HCT116 (cell line): ENCODE results near the gene HOXB8. TPM values are rescaled to one million over a fixed set of nuclear protein-coding genes. Genes with fewer than 3 reads are reported as not detected.

ENCODE experiments used
- ATAC-seq: fragments of 200-7000 bp; cut with Tn5 transposase; 2 replicates; pipeline ENCODE4 v1.9.1; 2020; ENCODE audit warnings: mild to moderate bottlenecking, moderate library complexity
- BruUV-seq: library from RNA; stranded (reverse); fragments of 400-500 nt; replicated peaks from 2 replicates; lab custom pipeline; 2021; lab: Mats Ljungman, UMichigan
- CTCF ChIA-PET: fragments of 300-600 bp; sonication (Branson Sonifier 250); formaldehyde crosslinking; loops from one replicate; lab custom pipeline; 2021; ENCODE audit warnings: antibody characterized with exemption; lab: Charles Lee
- POLR2A ChIA-PET: fragments of 300-600, 350-600 bp; sonication (Branson Sonifier 250); formaldehyde crosslinking; loops from one replicate; lab custom pipeline; 2021; ENCODE audit warnings: antibody characterized with exemption; lab: Charles Lee
- RAD21 ChIA-PET, 2 experiments: fragments of 300-600 bp; sonication (Branson Sonifier 250); formaldehyde crosslinking; loops; one replicate each; lab custom pipeline; 2023; ENCODE audit warnings: low total read pairs in 2 of 2; ENCODE audit not compliant: uncharacterized antibody in 2 of 2, unreplicated experiment in 2 of 2, low non-redundant PET in 1 of 2; lab: Charles Lee
- DNase-seq: peaks from one replicate; pipeline ENCODE4 v3.0.0-alpha.2; 2010; ENCODE audit warnings: low read depth, low spot score
- H2AFZ ChIP-seq: fragments of 200-600 bp; shearing (Covaris generic), sonication (generic); 2 replicates; pipeline ENCODE4 v1.6.1; 2017; ENCODE audit warnings: low read depth, mixed run types, mixed read lengths, antibody characterized with exemption, low read length; ENCODE audit not compliant: poor library complexity, severe bottlenecking
- H3K27ac ChIP-seq: 2 replicates; pipeline ENCODE4 v1.5.1; 2012; ENCODE audit warnings: low read depth, low read length
- H3K27me3 ChIP-seq: fragments of 200-600 bp; sonication (generic); 2 replicates; pipeline ENCODE4 v1.6.1; 2016; ENCODE audit warnings: mixed run types, low read length, mixed read lengths; ENCODE audit not compliant: insufficient read depth
- H3K36me3 ChIP-seq, 2 experiments: fragments of 200-500 bp in 1 of 2; fragments of 200-600 bp in 1 of 2; sonication (Bioruptor generic) in 1 of 2; sonication (generic) in 1 of 2; 2 replicates each; pipeline versions ENCODE4 v1.5.1 to v1.6.1; 2014 to 2016; ENCODE audit warnings: low read length in 2 of 2, inconsistent platforms in 1 of 2, mixed read lengths in 1 of 2, mixed run types in 1 of 2; ENCODE audit not compliant: insufficient read depth in 2 of 2, control insufficient read depth in 1 of 2
- H3K4me1 ChIP-seq, 2 experiments: fragments of 200-600 bp in 1 of 2; sonication (generic) in 1 of 2; 2 replicates each; pipeline versions ENCODE4 v1.5.1 to v1.6.1; 2012 to 2017; ENCODE audit warnings: low read length in 2 of 2, inconsistent platforms in 1 of 2, mild to moderate bottlenecking in 1 of 2, mixed read lengths in 1 of 2, mixed run types in 1 of 2, moderate library complexity in 1 of 2; ENCODE audit not compliant: insufficient read depth in 2 of 2, control insufficient read depth in 1 of 2
- H3K4me2 ChIP-seq: fragments of 200-600 bp; sonication (generic); 2 replicates; pipeline ENCODE4 v1.6.1; 2017; ENCODE audit warnings: mixed run types, low read length, mixed read lengths
- H3K4me3 ChIP-seq, 2 experiments: fragments of 200-600 bp in 1 of 2; sonication (generic) in 1 of 2; replicated peaks in 1 of 2; 2 replicates each; pipeline ENCODE4 v1.5.1; 2011 to 2016; ENCODE audit warnings: low read length in 2 of 2, control low read depth in 1 of 2, low read depth in 1 of 2, mild to moderate bottlenecking in 1 of 2, mixed read lengths in 1 of 2, mixed run types in 1 of 2
- H3K79me2 ChIP-seq: fragments of 200-600 bp; sonication (generic); 2 replicates; pipeline ENCODE4 v1.6.1; 2017; ENCODE audit warnings: mild to moderate bottlenecking, mixed run types, low read length, moderate library complexity, mixed read lengths; ENCODE audit not compliant: insufficient read depth
- H3K9ac ChIP-seq: fragments of 200-600 bp; sonication (generic); 2 replicates; pipeline ENCODE4 v1.6.1; 2016; ENCODE audit warnings: low read length, mixed read lengths
- H3K9me2 ChIP-seq: fragments of 200-600 bp; sonication (generic), shearing (Covaris generic); 2 replicates; pipeline ENCODE4 v1.6.1; 2017; ENCODE audit warnings: mixed run types, mild to moderate bottlenecking, moderate library complexity; ENCODE audit not compliant: insufficient read depth
- H3K9me3 ChIP-seq, 2 experiments: fragments of 200-500 bp in 1 of 2; fragments of 200-600 bp in 1 of 2; sonication (Bioruptor generic) in 1 of 2; sonication (generic) in 1 of 2; 2 replicates each; pipeline ENCODE4 v1.6.1; 2014 to 2017; ENCODE audit warnings: low read length in 2 of 2, mixed read lengths in 2 of 2, inconsistent platforms in 1 of 2, low read depth in 1 of 2, mild to moderate bottlenecking in 1 of 2, mixed run types in 1 of 2, moderate library complexity in 1 of 2; ENCODE audit not compliant: control insufficient read depth in 1 of 2, insufficient read depth in 1 of 2
- H4K20me1 ChIP-seq: fragments of 200-600 bp; sonication (generic), shearing (Covaris generic); 2 replicates; pipeline ENCODE4 v1.6.1; 2017; ENCODE audit warnings: mixed run types, mild to moderate bottlenecking, moderate library complexity; ENCODE audit not compliant: insufficient read depth
- CBX3 ChIP-seq: IDR thresholded peaks from 2 replicates; pipeline ENCODE4 v1.6.1; 2012; ENCODE audit warnings: low read depth
- EGR1 ChIP-seq: IDR thresholded peaks from 2 replicates; pipeline ENCODE4 v1.6.1; 2012; ENCODE audit warnings: low read depth
- JUND ChIP-seq: IDR thresholded peaks from 2 replicates; pipeline ENCODE4 v1.6.1; 2012
- RAD21 ChIP-seq: IDR thresholded peaks from 2 replicates; pipeline ENCODE4 v1.6.1; 2012; ENCODE audit warnings: low read depth, mild to moderate bottlenecking
- SIN3A ChIP-seq: IDR thresholded peaks from 2 replicates; pipeline ENCODE4 v1.6.1; 2012; ENCODE audit warnings: low read depth
- ZNF274 ChIP-seq: fragments of 200-500 bp; sonication (Bioruptor generic); IDR thresholded peaks from 2 replicates; pipeline ENCODE4 v1.6.1; 2014; ENCODE audit warnings: mild to moderate bottlenecking, low read depth, low read length, inconsistent platforms
- intact Hi-C: fragments of 100-400 bp; cut with micrococcal nuclease; formaldehyde crosslinking; loops from 2 replicates; pipeline ENCODE4 v1.10.0; 2022
- total RNA-seq: library from RNA; stranded (reverse); gene quantifications from one replicate; pipeline ENCODE4 v1.2.1, GENCODE V29; 2021; ENCODE audit not compliant: unreplicated experiment
- TF ChIP-seq, protein P1 (sequence below), 3 experiments: fragments of 200-600 bp in 1 of 3; sonication (generic) in 1 of 3; IDR thresholded peaks in 2 of 3; conservative IDR thresholded peaks in 1 of 3; 2 replicates each; pipeline ENCODE4 v1.5.1; 2012 to 2017; ENCODE audit warnings: low read depth in 2 of 3, low read length in 2 of 3, antibody characterized with exemption in 1 of 3, borderline replicate concordance in 1 of 3, control low read depth in 1 of 3, mild to moderate bottlenecking in 1 of 3, mixed read lengths in 1 of 3, mixed run types in 1 of 3, moderate library complexity in 1 of 3; ENCODE audit not compliant: insufficient read depth in 1 of 3
- TF ChIP-seq, protein P2 (sequence below): IDR thresholded peaks from 2 replicates; pipeline ENCODE4 v1.6.1; 2011; ENCODE audit warnings: mild to moderate bottlenecking, low read length, moderate library complexity; ENCODE audit not compliant: insufficient replicate concordance; ENCODE audit errors: extremely low read depth
- TF ChIP-seq, protein P3 (sequence below): IDR thresholded peaks from 2 replicates; pipeline ENCODE4 v1.6.1; 2012
- TF ChIP-seq, protein P4 (sequence below): IDR thresholded peaks from 2 replicates; pipeline ENCODE4 v1.6.1; 2012

Gene HOXB8
- total RNA-seq, 1 experiment from 2014 or later: 44.7 TPM

DNA sequence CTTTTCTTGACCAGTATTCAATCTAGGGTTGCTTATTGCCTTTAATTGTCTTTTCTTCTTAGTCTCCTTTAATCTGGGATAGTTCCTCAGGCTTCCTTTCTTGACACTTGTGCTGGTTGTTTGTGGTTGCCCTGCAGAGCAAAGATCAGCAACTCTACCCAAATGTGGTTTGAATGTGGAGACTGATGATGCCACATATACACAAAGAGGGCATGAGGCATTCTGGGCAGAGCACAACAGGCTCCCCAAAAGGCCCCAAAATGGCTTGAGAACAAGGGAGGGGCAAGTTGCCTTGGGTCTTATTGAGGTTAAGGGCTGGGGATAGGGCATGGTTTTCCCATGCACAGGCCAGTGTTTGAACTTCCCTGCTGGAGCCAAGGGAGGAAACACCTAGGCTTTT lies 40.8 kb upstream of the HOXB8 start (continued):
- TF ChIP-seq, protein P1, sequence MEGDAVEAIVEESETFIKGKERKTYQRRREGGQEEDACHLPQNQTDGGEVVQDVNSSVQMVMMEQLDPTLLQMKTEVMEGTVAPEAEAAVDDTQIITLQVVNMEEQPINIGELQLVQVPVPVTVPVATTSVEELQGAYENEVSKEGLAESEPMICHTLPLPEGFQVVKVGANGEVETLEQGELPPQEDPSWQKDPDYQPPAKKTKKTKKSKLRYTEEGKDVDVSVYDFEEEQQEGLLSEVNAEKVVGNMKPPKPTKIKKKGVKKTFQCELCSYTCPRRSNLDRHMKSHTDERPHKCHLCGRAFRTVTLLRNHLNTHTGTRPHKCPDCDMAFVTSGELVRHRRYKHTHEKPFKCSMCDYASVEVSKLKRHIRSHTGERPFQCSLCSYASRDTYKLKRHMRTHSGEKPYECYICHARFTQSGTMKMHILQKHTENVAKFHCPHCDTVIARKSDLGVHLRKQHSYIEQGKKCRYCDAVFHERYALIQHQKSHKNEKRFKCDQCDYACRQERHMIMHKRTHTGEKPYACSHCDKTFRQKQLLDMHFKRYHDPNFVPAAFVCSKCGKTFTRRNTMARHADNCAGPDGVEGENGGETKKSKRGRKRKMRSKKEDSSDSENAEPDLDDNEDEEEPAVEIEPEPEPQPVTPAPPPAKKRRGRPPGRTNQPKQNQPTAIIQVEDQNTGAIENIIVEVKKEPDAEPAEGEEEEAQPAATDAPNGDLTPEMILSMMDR (IDR thresholded peaks at IDR 0.05 in 2 of 3, conservative IDR thresholded peaks at IDR 0.05 in 1 of 3; ENCODE audit: borderline replicate concordance in 1 of 3, insufficient read depth in 1 of 3, low read depth in 2 of 3, low read length in 2 of 3): no peak
- no peak for TF ChIP-seq CBX3
- no peak for TF ChIP-seq RAD21
- TF ChIP-seq, protein P2, sequence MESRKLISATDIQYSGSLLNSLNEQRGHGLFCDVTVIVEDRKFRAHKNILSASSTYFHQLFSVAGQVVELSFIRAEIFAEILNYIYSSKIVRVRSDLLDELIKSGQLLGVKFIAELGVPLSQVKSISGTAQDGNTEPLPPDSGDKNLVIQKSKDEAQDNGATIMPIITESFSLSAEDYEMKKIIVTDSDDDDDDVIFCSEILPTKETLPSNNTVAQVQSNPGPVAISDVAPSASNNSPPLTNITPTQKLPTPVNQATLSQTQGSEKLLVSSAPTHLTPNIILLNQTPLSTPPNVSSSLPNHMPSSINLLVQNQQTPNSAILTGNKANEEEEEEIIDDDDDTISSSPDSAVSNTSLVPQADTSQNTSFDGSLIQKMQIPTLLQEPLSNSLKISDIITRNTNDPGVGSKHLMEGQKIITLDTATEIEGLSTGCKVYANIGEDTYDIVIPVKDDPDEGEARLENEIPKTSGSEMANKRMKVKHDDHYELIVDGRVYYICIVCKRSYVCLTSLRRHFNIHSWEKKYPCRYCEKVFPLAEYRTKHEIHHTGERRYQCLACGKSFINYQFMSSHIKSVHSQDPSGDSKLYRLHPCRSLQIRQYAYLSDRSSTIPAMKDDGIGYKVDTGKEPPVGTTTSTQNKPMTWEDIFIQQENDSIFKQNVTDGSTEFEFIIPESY: no peak
- TF ChIP-seq EGR1: no peak
- no peak for TF ChIP-seq ZNF274
- TF ChIP-seq, all 23 proteins: peak for 0

DNA sequence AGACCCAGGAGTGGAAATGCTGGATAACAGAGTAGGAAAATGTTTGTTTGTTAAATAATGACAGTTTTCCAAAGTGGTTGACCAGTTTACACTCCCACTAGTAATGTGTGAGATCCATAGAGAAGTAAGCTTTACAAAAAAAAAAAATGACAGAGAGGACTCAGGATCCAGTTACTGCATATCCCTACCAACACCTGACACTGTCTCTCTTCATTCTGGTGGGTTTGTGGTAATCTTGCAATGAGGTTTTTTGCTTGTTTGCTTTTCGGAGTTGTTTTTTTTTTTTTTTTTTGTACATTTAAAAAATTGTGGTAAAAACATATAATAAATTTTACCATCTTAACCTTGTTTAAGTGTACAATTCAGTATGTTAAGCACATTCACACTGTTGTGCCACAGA lies 34.6 kb upstream of the HOXB8 start:
- ChIA-PET RAD21 (no interaction called here), CTCF (interaction anchor here (0.8 kb wide), 1 partner anchor 13 kb away, joined by 3 read pairs; no protein-coding TSS in a partner anchor), POLR2A (no interaction called here)
- TF ChIP-seq, protein P3, sequence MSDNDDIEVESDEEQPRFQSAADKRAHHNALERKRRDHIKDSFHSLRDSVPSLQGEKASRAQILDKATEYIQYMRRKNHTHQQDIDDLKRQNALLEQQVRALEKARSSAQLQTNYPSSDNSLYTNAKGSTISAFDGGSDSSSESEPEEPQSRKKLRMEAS: no peak
- TF ChIP-seq SIN3A (no peak), JUND (no peak)
- TF ChIP-seq, protein P4, sequence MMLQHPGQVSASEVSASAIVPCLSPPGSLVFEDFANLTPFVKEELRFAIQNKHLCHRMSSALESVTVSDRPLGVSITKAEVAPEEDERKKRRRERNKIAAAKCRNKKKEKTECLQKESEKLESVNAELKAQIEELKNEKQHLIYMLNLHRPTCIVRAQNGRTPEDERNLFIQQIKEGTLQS: no peak
- Histone ChIP-seq H3K9me2 (no peaks in the 10 kb centered on the region), H3K36me3 (no peaks in the 10 kb centered on the region), H3K79me2 (peaks cover 23% of the 10 kb centered on the region), H3K27ac (no peak overlapping the region), H3K4me2 (no peak overlapping the region), H3K4me3 (no peak overlapping the region), H3K27me3 (no peaks in the 10 kb centered on the region), H3K9me3 (no peaks in the 10 kb centered on the region), H4K20me1 (no peaks in the 10 kb centered on the region), H3K4me1 (peaks cover 9 to 16% of the 10 kb centered on the region in 2 experiments; a peak in 3 of 4 replicates), H3K9ac (no peak overlapping the region), H2AFZ (no peak overlapping the region)
- intact Hi-C loops: no loop called here
- no peak for DNase-seq
- ATAC-seq: no peak
- BruUV-seq: no TSS peak
